HG03196 (cell line): ENCODE data around the gene ZDHHC16.
A peak's percentile ranks its signal among the peaks of the same experiment; 100 is the strongest.
"Not testable (repeated sequence)": the region's sequence is repeated elsewhere in the genome, so short reads cannot be mapped to it uniquely, and the experiment has no call there.

Source experiments
- ATAC-seq: cut with Tn5 transposase; IDR thresholded peaks from one replicate; pipeline ENCODE4 v1.9.1; 2021; ENCODE audit not compliant: unreplicated experiment

ZDHHC16 gene

GRCh38 chr10:97445722-97446639 lies at the start of gene ZDHHC16, which contains the start of gene EXOSC1:
TSS of gene ZDHHC16 (plus strand) at chr10:97446175. CDS start at chr10:97451676, 5,501 bp downstream.
TSS of gene EXOSC1 (minus strand) at chr10:97446006. CDS start at chr10:97445985, 21 bp downstream.
- ATAC-seq: peak; percentile 93

- ATAC-seq: no peak
Observed at GRCh38 chr10:97399843-97400545, 46.0 kb upstream of the ZDHHC16 start.

- peak; percentile 94 for ATAC-seq
Observed at GRCh38 chr10:97400665-97401454, 45.1 kb upstream of the ZDHHC16 start, which contains the start of gene RRP12. TSS of gene RRP12 (minus strand) at chr10:97401340. CDS start at chr10:97401231, 109 bp downstream.

GRCh38 chr10:97401455-97401919 lies 44.5 kb upstream of the ZDHHC16 start:
- ATAC-seq: no peak

GRCh38 chr10:97404044-97404443 lies 41.9 kb upstream of the ZDHHC16 start:
- no peak for ATAC-seq

GRCh38 chr10:97406064-97406463 lies 39.9 kb upstream of the ZDHHC16 start:
- no peak for ATAC-seq

GRCh38 chr10:97406483-97406882 lies 39.5 kb upstream of the ZDHHC16 start:
- ATAC-seq: not testable (repeated sequence)

GRCh38 chr10:97407211-97407951 lies 38.6 kb upstream of the ZDHHC16 start:
- ATAC-seq: peak; percentile 81

- ATAC-seq: no peak
Observed at GRCh38 chr10:97407952-97408248, 38.1 kb upstream of the ZDHHC16 start.

GRCh38 chr10:97408496-97408992 lies 37.4 kb upstream of the ZDHHC16 start:
- ATAC-seq: no peak

GRCh38 chr10:97411406-97411805 lies 34.6 kb upstream of the ZDHHC16 start:
- no peak for ATAC-seq

- ATAC-seq: no peak
Observed at GRCh38 chr10:97412891-97413304, 33.1 kb upstream of the ZDHHC16 start.

- no peak for ATAC-seq
Observed at GRCh38 chr10:97416565-97416964, 29.4 kb upstream of the ZDHHC16 start.

- not testable (repeated sequence) for ATAC-seq
Observed at GRCh38 chr10:97423757-97424098, 22.2 kb upstream of the ZDHHC16 start.

GRCh38 chr10:97425964-97426775 lies 19.8 kb upstream of the ZDHHC16 start, which contains the start of gene PGAM1:
TSS of gene PGAM1 (plus strand) at chr10:97426191. CDS start at chr10:97426308, 117 bp downstream.
- ATAC-seq: peak; percentile 72

GRCh38 chr10:97426776-97427570 lies 19.0 kb upstream of the ZDHHC16 start:
- no peak for ATAC-seq

- ATAC-seq: no peak
Observed at GRCh38 chr10:97427571-97428179, 18.3 kb upstream of the ZDHHC16 start.

GRCh38 chr10:97428572-97428981 lies 17.4 kb upstream of the ZDHHC16 start:
- no peak for ATAC-seq
